ENCODE results near the gene UGT2A3. TPM values are rescaled to one million over a fixed set of nuclear protein-coding genes. Genes with fewer than 3 reads are reported as not detected.

Gene UGT2A3
- total RNA-seq, 1 donor from 2014 or later: not detected

DNA sequence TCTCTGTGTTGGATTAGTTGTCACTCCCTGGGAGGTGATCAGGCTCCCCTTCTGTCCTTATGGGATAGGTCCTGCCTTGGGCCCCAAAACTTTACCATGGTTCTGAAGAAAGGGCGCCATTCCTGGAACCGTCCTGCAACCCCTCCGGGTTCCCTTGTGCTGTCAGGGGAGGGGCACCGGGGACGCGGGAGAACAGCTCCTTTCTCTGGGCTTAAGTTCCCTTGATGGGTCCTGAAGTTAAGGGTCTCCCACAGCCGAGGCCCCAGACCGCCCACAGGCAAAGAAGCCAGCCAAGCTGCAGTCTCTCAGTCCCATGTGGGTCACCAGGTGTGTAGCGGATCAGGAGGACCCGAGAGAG lies 44.8 kb downstream of the UGT2A3 start:
- TF ChIP-seq, protein P1, sequence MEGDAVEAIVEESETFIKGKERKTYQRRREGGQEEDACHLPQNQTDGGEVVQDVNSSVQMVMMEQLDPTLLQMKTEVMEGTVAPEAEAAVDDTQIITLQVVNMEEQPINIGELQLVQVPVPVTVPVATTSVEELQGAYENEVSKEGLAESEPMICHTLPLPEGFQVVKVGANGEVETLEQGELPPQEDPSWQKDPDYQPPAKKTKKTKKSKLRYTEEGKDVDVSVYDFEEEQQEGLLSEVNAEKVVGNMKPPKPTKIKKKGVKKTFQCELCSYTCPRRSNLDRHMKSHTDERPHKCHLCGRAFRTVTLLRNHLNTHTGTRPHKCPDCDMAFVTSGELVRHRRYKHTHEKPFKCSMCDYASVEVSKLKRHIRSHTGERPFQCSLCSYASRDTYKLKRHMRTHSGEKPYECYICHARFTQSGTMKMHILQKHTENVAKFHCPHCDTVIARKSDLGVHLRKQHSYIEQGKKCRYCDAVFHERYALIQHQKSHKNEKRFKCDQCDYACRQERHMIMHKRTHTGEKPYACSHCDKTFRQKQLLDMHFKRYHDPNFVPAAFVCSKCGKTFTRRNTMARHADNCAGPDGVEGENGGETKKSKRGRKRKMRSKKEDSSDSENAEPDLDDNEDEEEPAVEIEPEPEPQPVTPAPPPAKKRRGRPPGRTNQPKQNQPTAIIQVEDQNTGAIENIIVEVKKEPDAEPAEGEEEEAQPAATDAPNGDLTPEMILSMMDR (IDR thresholded peaks at IDR 0.05; ENCODE audit: unreplicated experiment): no peak
- DNase-seq (ENCODE audit: low spot score): no peak
- Mint-ChIP-seq H3K27ac (ENCODE audit: unreplicated experiment) (no peak overlapping the region), H3K36me3 (ENCODE audit: low read depth, unreplicated experiment) (no peaks in the 10 kb centered on the region), H3K4me1 (ENCODE audit: unreplicated experiment) (peaks cover 20% of the 10 kb centered on the region), H3K27me3 (ENCODE audit: unreplicated experiment) (peaks cover 6% of the 10 kb centered on the region), H3K4me3 (ENCODE audit: unreplicated experiment) (no peak overlapping the region), H3K9me3 (ENCODE audit: unreplicated experiment) (no peaks in the 10 kb centered on the region)

DNA sequence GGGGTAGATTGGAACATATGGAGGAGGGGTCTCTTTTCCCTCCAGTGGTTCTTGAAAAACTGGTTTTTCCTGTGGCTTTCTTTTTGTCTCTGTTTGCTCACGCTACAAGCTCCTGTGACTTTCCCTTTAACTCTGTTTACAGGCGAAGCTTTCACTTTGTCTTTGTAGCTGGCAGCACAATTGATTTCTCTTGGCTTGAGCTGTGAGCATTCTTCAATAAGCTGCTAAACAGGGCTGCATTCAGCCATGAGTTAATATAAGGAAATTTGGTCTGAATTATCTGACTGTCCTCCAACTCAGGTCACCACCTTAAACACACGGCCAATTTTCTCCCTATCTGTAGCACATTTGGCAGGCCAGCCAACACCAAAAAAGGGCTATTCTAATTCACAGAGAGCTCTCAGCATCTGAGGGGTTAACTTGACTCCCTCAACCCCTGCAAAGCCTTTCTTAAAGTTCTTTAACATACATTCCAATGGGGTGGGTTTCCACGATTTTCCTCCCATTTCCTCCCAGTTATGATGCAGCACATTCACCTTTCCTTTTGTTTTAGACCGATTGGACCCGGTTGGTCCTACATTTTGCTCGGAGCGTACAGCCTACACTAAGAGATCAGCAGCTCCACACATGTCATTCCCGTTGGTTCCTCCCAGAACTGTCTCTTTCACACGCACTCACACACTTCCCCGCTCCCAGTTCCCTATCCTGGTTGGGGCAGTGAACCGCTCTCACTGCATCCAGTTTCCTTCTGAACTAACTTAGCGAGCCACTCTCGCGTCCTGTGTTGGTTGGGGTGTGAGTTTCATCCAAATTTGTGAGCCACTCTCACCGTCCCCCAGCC lies 45.4 kb downstream of the UGT2A3 start:
- no peak overlapping the region for H3K27ac Mint-ChIP-seq (ENCODE audit: unreplicated experiment)
- H3K4me3 Mint-ChIP-seq (ENCODE audit: unreplicated experiment): peak overlapping the region; percentile 80
- H3K9me3 Mint-ChIP-seq (ENCODE audit: unreplicated experiment): no peaks in the 10 kb centered on the region
- peaks cover 20% of the 10 kb centered on the region for H3K4me1 Mint-ChIP-seq (ENCODE audit: unreplicated experiment)
- DNase-seq (ENCODE audit: low spot score): peak; percentile 14
- no peaks in the 10 kb centered on the region for H3K36me3 Mint-ChIP-seq (ENCODE audit: low read depth, unreplicated experiment)
- H3K27me3 Mint-ChIP-seq (ENCODE audit: unreplicated experiment): peaks cover 6% of the 10 kb centered on the region
- TF ChIP-seq, protein P1 (IDR thresholded peaks at IDR 0.05; ENCODE audit: unreplicated experiment): no peak

DNA sequence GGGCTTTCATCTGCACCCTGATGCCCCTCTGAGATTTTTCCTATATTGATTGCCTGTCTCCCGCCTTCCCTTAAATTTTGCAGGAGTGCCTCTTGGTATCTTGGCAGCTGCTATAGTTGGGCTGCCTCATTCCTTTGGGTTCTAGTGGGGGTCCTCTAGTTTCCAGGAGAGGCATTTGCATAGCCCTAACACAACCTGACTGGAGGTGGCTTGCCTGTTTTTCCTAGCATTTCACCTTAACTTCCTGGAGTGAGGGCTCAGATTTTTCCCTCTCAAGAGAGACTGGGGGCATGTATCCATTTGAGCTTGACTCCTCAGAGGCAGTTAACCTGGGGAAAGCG lies 46.0 kb downstream of the UGT2A3 start:
- H3K4me1 Mint-ChIP-seq (ENCODE audit: unreplicated experiment): peaks cover 20% of the 10 kb centered on the region
- DNase-seq (ENCODE audit: low spot score): no peak
- H3K27me3 Mint-ChIP-seq (ENCODE audit: unreplicated experiment): peaks cover 6% of the 10 kb centered on the region
- H3K4me3 Mint-ChIP-seq (ENCODE audit: unreplicated experiment): no peak overlapping the region
- TF ChIP-seq, protein P1 (IDR thresholded peaks at IDR 0.05; ENCODE audit: unreplicated experiment): no peak
- no peaks in the 10 kb centered on the region for H3K36me3 Mint-ChIP-seq (ENCODE audit: low read depth, unreplicated experiment)
- no peaks in the 10 kb centered on the region for H3K9me3 Mint-ChIP-seq (ENCODE audit: unreplicated experiment)
- H3K27ac Mint-ChIP-seq (ENCODE audit: unreplicated experiment): no peak overlapping the region

DNA sequence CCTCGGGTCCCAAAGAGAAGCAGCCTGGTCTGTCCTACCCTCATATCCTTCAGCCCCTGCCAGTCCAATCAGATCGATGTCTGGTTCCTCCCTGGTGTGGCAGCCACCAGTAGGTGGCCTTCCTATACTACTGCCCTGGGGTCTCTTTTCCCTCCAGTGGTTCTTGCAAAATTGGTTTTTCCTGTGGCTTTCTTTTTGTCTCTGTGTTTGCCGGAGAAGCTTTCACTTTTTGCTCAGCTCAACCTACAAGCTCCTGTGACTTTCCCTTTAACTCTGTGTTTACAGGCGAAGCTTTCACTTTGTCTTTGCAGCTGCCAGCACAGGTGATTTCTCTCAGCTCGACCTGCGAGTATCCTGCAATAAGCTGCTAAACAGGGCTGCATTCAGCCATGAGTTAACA lies 46.8 kb downstream of the UGT2A3 start:
- peak; percentile 7 for DNase-seq (ENCODE audit: low spot score)
- Mint-ChIP-seq H3K4me3 (ENCODE audit: unreplicated experiment) (no peak overlapping the region), H3K27me3 (ENCODE audit: unreplicated experiment) (peaks cover 6% of the 10 kb centered on the region), H3K27ac (ENCODE audit: unreplicated experiment) (no peak overlapping the region), H3K9me3 (ENCODE audit: unreplicated experiment) (no peaks in the 10 kb centered on the region), H3K36me3 (ENCODE audit: low read depth, unreplicated experiment) (no peaks in the 10 kb centered on the region), H3K4me1 (ENCODE audit: unreplicated experiment) (peaks cover 20% of the 10 kb centered on the region)
- TF ChIP-seq, protein P1 (IDR thresholded peaks at IDR 0.05; ENCODE audit: unreplicated experiment): peak; percentile 17

DNA sequence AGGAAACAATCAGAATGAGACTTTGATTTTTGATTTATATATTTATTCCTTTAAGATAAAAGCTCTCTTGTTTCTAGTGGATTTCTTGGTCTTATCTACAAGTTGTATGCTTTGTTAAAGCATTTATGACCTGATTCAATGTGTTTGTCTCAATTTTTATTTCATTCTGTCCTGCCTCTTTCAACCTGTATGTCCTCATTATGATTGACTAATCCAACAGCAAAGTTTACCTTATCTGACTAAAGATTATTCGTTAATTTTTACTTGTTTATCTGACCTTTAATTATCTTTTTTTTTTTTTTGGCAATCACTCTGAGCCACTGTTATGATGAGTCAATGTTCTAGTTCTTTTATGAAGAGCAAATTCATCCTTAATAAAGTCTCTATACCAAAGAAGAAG lies 54.9 kb downstream of the UGT2A3 start:
- H3K4me1 Mint-ChIP-seq (ENCODE audit: unreplicated experiment): no peaks in the 10 kb centered on the region
- H3K27me3 Mint-ChIP-seq (ENCODE audit: unreplicated experiment): no peaks in the 10 kb centered on the region
- TF ChIP-seq, protein P1 (IDR thresholded peaks at IDR 0.05; ENCODE audit: unreplicated experiment): no peak
- no peak for DNase-seq (ENCODE audit: low spot score)
- no peak overlapping the region for H3K27ac Mint-ChIP-seq (ENCODE audit: unreplicated experiment)
- no peaks in the 10 kb centered on the region for H3K36me3 Mint-ChIP-seq (ENCODE audit: low read depth, unreplicated experiment)
- H3K4me3 Mint-ChIP-seq (ENCODE audit: unreplicated experiment): no peak overlapping the region
- no peaks in the 10 kb centered on the region for H3K9me3 Mint-ChIP-seq (ENCODE audit: unreplicated experiment)

Data from endothelial cell (in vitro differentiated cells).